Sigmoid colon (tissue), 7 donors: ENCODE data around the gene ARHGAP8. TPM values are rescaled to one million over a fixed set of nuclear protein-coding genes. Genes with fewer than 3 reads are reported as not detected.

Experiments used
- DNase-seq: peaks from one replicate; pipeline ENCODE4 v3.0.0-alpha.2; 2019
- H3K27ac ChIP-seq, 4 donors: fragments of 200-600 bp; sonication (generic); one replicate each; pipeline ENCODE4 v1.5.1; 2016 to 2019; ENCODE audit warnings: mild to moderate bottlenecking in 1 of 4
- H3K27me3 ChIP-seq, 3 donors: fragments of 200-600 bp; sonication (generic); one replicate each; pipeline ENCODE4 v1.5.1; 2019; ENCODE audit warnings: mild to moderate bottlenecking in 1 of 3
- H3K36me3 ChIP-seq, 4 donors: fragments of 200-600 bp; sonication (generic); one replicate each; pipeline ENCODE4 v1.5.1; 2016 to 2019
- H3K4me1 ChIP-seq, 4 donors: fragments of 200-600 bp; sonication (generic); one replicate each; pipeline ENCODE4 v1.5.1; 2017 to 2019
- H3K4me3 ChIP-seq, 4 donors: fragments of 200-600 bp; sonication (generic); one replicate each; pipeline ENCODE4 v1.5.1; 2017 to 2019; ENCODE audit warnings: mild to moderate bottlenecking in 2 of 4, moderate library complexity in 1 of 4
- H3K9me3 ChIP-seq, 4 donors: fragments of 200-600 bp in 3 of 4; sonication (generic) in 3 of 4; one replicate each; pipeline versions ENCODE4 v1.5.1 to v1.6.1; 2013 to 2019
- EP300 ChIP-seq, 4 donors: sonication (generic); formaldehyde crosslinking; IDR thresholded peaks; one replicate each; pipeline ENCODE4 v1.6.1; 2017; ENCODE audit warnings: antibody characterized with exemption in 4 of 4
- POLR2A ChIP-seq, 2 donors: fragments of 450-650 bp; IDR thresholded peaks; one replicate each; pipeline ENCODE4 v1.6.1; 2016; ENCODE audit warnings: antibody characterized with exemption in 2 of 2, mild to moderate bottlenecking in 2 of 2, moderate library complexity in 2 of 2
- POLR2AphosphoS5 ChIP-seq, 4 donors: sonication (generic); formaldehyde crosslinking; IDR thresholded peaks; one replicate each; pipeline ENCODE4 v1.6.1; 2017; ENCODE audit warnings: antibody characterized with exemption in 4 of 4
- WGBS, 2 donors: extraction: QIAGEN DNeasy Blood & Tissue Kit; methylation state at CpG; one replicate each; pipeline ENCODE4 v1.1.7; 2013; 5-methylcytosine and 5-hydroxymethylcytosine counted together
- intact Hi-C: fragments of 100-400 bp; cut with DNase I; formaldehyde crosslinking; loops from one replicate; pipeline ENCODE4 v1.15.1; 2023
- polyA plus RNA-seq, 3 donors: library from polyadenylated mRNA; stranded (reverse); fragments of 200-250 nt; gene quantifications; one replicate each; pipeline ENCODE4 v1.2.3, GENCODE V29; 2013
- total RNA-seq, 4 donors: library from RNA; depleted of rRNA; stranded (reverse); fragments of >200 nt; gene quantifications; one replicate each; pipeline ENCODE4 v1.1.0, GENCODE V29; 2016
- TF ChIP-seq, protein P1 (sequence below), 4 experiments: fragments of 450-650 bp in 3 of 4; fragments of 200-600 bp in 1 of 4; IDR thresholded peaks; one replicate each; pipeline ENCODE4 v1.5.1; 2016 to 2019; ENCODE audit warnings: antibody characterized with exemption in 4 of 4, mild to moderate bottlenecking in 3 of 4, moderate library complexity in 2 of 4
- donor health status: healthy with polysubstance abuse.
- donor health status: Bipolar disorder and iron deficiency.
- donor health status: healthy.

ARHGAP8 gene
- total and polyA plus RNA-seq, 7 donors = 0.66 to 30.9 (median 6.0) TPM; not detected in 1

DNA sequence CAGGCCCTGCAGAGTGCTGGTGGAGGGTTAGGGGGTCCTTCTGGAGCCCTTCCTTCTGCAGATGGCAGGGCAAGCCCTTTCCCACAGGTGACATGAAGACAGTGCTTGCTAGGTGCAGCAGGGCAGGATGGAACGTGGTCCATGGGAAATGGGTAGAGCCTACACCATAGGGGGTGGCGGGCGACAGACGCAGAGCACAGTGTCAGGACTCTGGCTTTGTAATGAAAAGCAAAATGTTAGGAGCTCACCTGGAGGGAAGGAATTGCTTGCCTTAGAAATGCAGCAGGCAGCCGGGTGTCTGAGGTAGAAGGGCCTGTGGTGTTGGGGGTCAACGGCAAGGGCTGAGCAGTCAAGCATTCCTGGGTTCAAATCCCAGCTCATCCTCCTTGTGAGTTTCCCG is 54.9 kb downstream of the ARHGAP8 start:
- Histone ChIP-seq H3K27me3 (peaks cover 0 to 18% (median 0%) of the 10 kb centered on the region in 3 donors), H3K36me3 (no peaks in the 10 kb centered on the region), H3K4me3 (no peak overlapping the region), H3K27ac (no peak overlapping the region), H3K9me3 (no peaks in the 10 kb centered on the region), H3K4me1 (no peaks in the 10 kb centered on the region)
- DNase-seq = no peak
- intact Hi-C loops = no loop called here
- TF ChIP-seq, protein P1, sequence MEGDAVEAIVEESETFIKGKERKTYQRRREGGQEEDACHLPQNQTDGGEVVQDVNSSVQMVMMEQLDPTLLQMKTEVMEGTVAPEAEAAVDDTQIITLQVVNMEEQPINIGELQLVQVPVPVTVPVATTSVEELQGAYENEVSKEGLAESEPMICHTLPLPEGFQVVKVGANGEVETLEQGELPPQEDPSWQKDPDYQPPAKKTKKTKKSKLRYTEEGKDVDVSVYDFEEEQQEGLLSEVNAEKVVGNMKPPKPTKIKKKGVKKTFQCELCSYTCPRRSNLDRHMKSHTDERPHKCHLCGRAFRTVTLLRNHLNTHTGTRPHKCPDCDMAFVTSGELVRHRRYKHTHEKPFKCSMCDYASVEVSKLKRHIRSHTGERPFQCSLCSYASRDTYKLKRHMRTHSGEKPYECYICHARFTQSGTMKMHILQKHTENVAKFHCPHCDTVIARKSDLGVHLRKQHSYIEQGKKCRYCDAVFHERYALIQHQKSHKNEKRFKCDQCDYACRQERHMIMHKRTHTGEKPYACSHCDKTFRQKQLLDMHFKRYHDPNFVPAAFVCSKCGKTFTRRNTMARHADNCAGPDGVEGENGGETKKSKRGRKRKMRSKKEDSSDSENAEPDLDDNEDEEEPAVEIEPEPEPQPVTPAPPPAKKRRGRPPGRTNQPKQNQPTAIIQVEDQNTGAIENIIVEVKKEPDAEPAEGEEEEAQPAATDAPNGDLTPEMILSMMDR (IDR thresholded peaks at IDR 0.05) = no peak
- no peak for TF ChIP-seq EP300 (IDR thresholded peaks at IDR 0.05)
- no peak for TF ChIP-seq POLR2A (IDR thresholded peaks at IDR 0.05)
- TF ChIP-seq POLR2AphosphoS5 (IDR thresholded peaks at IDR 0.05) = no peak
- WGBS, 2 donors = 81 to 91% methylated on average over 7 of the region's 7 CpGs

DNA sequence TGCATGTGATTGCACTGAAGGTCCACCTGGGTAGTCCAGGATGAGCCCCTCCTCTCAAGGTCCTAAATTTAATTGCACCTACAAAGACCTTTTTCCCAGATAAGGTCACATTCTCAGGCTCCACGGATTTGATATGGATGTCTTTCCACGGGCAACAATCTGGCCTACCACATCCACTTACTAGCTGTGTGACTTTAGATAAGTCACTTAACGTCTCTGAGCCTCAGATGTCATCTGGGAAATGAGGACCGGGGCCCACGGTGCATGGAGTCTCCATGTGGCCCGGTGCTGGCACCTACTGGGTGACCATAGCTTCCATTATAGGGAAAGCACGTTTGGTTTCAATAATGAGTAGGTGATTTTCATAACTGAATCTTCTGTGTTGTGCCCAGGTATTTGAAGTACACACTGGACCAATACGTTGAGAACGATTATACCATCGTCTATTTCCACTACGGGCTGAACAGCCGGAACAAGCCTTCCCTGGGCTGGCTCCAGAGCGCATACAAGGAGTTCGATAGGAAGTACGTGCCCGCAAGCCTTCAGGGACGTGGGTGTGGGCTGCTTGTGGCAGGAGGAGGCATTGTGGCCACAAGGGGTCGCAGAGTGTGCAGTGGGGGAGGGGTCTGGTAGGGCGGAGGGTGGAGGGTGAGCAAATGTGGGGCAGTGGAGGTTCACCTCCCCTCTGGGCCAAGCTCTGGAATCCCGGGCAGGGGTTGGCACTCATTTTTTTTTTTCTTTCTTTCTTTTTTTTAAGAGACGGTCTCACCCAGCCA is 55.7 kb downstream of the ARHGAP8 start:
- intact Hi-C loops = no loop called here
- WGBS, 2 donors = 64 to 81% methylated on average over 21 of the region's 21 CpGs
- H3K27me3 ChIP-seq = peaks cover 0 to 11% (median 0%) of the 10 kb centered on the region in 3 donors
- H3K4me1 ChIP-seq = no peaks in the 10 kb centered on the region
- TF ChIP-seq POLR2AphosphoS5 (IDR thresholded peaks at IDR 0.05) (no peak), EP300 (IDR thresholded peaks at IDR 0.05) (no peak), POLR2A (IDR thresholded peaks at IDR 0.05) (no peak)
- TF ChIP-seq, protein P1 (IDR thresholded peaks at IDR 0.05) = no peak
- H3K27ac ChIP-seq = no peak overlapping the region
- no peak for DNase-seq
- H3K9me3 ChIP-seq = no peaks in the 10 kb centered on the region
- no peaks in the 10 kb centered on the region for H3K36me3 ChIP-seq
- H3K4me3 ChIP-seq = no peak overlapping the region

GRCh38 chr22:44809456-44809855 is 57.1 kb downstream of the ARHGAP8 start:
- Histone ChIP-seq H3K36me3 (no peaks in the 10 kb centered on the region), H3K27me3 (peaks cover 0 to 15% (median 0%) of the 10 kb centered on the region in 3 donors), H3K4me3 (no peak overlapping the region), H3K4me1 (no peaks in the 10 kb centered on the region), H3K9me3 (no peaks in the 10 kb centered on the region), H3K27ac (no peak overlapping the region)
- intact Hi-C loops = no loop called here
- DNase-seq = no peak
- TF ChIP-seq POLR2AphosphoS5 (IDR thresholded peaks at IDR 0.05) (no peak), POLR2A (IDR thresholded peaks at IDR 0.05) (no peak), EP300 (IDR thresholded peaks at IDR 0.05) (no peak)
- TF ChIP-seq, protein P1 (IDR thresholded peaks at IDR 0.05) = no peak
- 87 to 97% methylated on average over 11 of the region's 11 CpGs for WGBS, 2 donors

DNA sequence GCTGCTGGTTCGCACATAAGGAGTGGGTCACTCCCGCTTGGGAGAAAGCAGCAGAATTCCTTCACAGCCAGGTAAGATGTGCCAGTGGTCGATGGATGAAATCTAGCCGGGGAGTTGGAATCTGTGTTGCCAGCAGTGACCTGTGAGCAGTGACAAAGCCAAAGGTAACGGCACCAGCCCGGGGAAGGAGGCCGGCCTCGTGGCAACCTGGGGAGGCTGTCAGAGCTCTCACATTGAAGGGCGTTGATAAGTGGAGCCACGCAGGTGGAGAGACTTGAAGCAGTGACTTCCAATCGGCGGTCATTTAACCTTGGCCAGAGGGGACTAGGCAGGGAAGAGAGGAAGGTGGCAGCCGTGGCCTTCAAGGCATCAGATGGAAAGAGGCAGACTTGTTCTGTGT is 58.8 kb downstream of the ARHGAP8 start:
- Histone ChIP-seq H3K27ac (no peak overlapping the region), H3K36me3 (no peaks in the 10 kb centered on the region), H3K27me3 (peaks cover 0 to 7% (median 0%) of the 10 kb centered on the region in 3 donors), H3K4me1 (no peaks in the 10 kb centered on the region), H3K9me3 (no peaks in the 10 kb centered on the region), H3K4me3 (no peak overlapping the region)
- peak; percentile 40 for DNase-seq
- TF ChIP-seq EP300 (IDR thresholded peaks at IDR 0.05) (no peak), POLR2A (IDR thresholded peaks at IDR 0.05) (no peak), POLR2AphosphoS5 (IDR thresholded peaks at IDR 0.05) (no peak)
- TF ChIP-seq, protein P1 (IDR thresholded peaks at IDR 0.05) = no peak
- intact Hi-C loops = no loop called here
- 93 to 96% methylated on average over 13 of the region's 13 CpGs for WGBS, 2 donors
